NCI-H2029 treated with DMSO at 0.1 percent for 48 hours (cell line): ENCODE results near the gene CCDC194.
"Not testable (repeated sequence)": the region's sequence is repeated elsewhere in the genome, so short reads cannot be mapped to it uniquely, and the experiment has no call there.

Experiments
- DNase-seq: peaks from one replicate; lab custom pipeline; 2025; lab: John Stamatoyannopoulos, UW

CCDC194 gene

GRCh38 chr19:17376935-17377600 is 16.9 kb downstream of the CCDC194 start, which contains the start of gene PLVAP:
Gene PLVAP (minus strand): TSS chr19:17377342. CDS start chr19:17377288, 54 bp downstream.
- DNase-seq = no peak

GRCh38 chr19:17370026-17370587 is 23.9 kb downstream of the CCDC194 start:
- no peak for DNase-seq

- no peak for DNase-seq
These were observed 28.6 kb downstream of the CCDC194 start for GRCh38 chr19:17365361-17365760.

GRCh38 chr19:17363852-17364605 is 30.0 kb downstream of the CCDC194 start:
- DNase-seq = not testable (repeated sequence)

- no peak for DNase-seq
These were observed 33.8 kb downstream of the CCDC194 start for GRCh38 chr19:17359905-17360800.

- DNase-seq = no peak
These were observed 35.6 kb downstream of the CCDC194 start for GRCh38 chr19:17358395-17358794.

- peak; percentile 54 for DNase-seq
These were observed 36.3 kb downstream of the CCDC194 start for GRCh38 chr19:17357724-17358123.

GRCh38 chr19:17357078-17357666 is 36.8 kb downstream of the CCDC194 start:
- DNase-seq = no peak

GRCh38 chr19:17353386-17353785 is 40.6 kb downstream of the CCDC194 start:
- no peak for DNase-seq

- DNase-seq = no peak
These were observed 41.3 kb downstream of the CCDC194 start for GRCh38 chr19:17352608-17353280.

GRCh38 chr19:17351815-17352435 is 42.1 kb downstream of the CCDC194 start:
- no peak for DNase-seq

- DNase-seq = no peak
These were observed 45.3 kb downstream of the CCDC194 start for GRCh38 chr19:17348700-17349099.

- no peak for DNase-seq
These were observed 46.1 kb downstream of the CCDC194 start for GRCh38 chr19:17347877-17348276.

GRCh38 chr19:17347361-17347760 is 46.6 kb downstream of the CCDC194 start:
- no peak for DNase-seq

GRCh38 chr19:17346109-17346671 is 47.8 kb downstream of the CCDC194 start:
- peak; percentile 39 for DNase-seq

GRCh38 chr19:17341845-17342244 is 52.2 kb downstream of the CCDC194 start:
- no peak for DNase-seq

- no peak for DNase-seq
These were observed 52.6 kb downstream of the CCDC194 start for GRCh38 chr19:17341386-17341785.

- no peak for DNase-seq
These were observed 53.1 kb downstream of the CCDC194 start for GRCh38 chr19:17340871-17341357.
